ENCODE data around the gene PSMD4. TPM values are rescaled to one million over a fixed set of nuclear protein-coding genes. Genes with fewer than 3 reads are reported as not detected.
A peak's percentile ranks its signal among the peaks of the same experiment; 100 is the strongest.

The PSMD4 gene
- total RNA-seq, 1 experiment from 2014 or later = 250 TPM

GRCh38 chr1:151309811-151310323, 55.3 kb downstream of the PSMD4 start:
- POLR2A ChIA-PET = no interaction called here

GRCh38 chr1:151311011-151311410, 56.5 kb downstream of the PSMD4 start:
- DNase-seq = no peak
- Mint-ChIP-seq H3K9me3 (ENCODE audit: unreplicated experiment) (no peaks in the 10 kb centered on the region), H3K27ac (ENCODE audit: unreplicated experiment) (peak overlapping the region; percentile 78), H3K4me1 (ENCODE audit: low read depth, unreplicated experiment) (peaks cover 43% of the 10 kb centered on the region), H3K36me3 (ENCODE audit: insufficient read depth, unreplicated experiment) (peaks cover 71% of the 10 kb centered on the region), H3K27me3 (ENCODE audit: insufficient read depth, unreplicated experiment) (no peaks in the 10 kb centered on the region), H3K4me3 (ENCODE audit: unreplicated experiment) (no peak overlapping the region)
- Histone ChIP-seq H3K36me3 (ENCODE audit: control insufficient read depth, insufficient read depth, low read length) (peaks cover 2% of the 10 kb centered on the region; the same call in 1 of the 2 replicates), H3K4me3 (ENCODE audit: low read depth, low read length) (no peak overlapping the region), H3K27me3 (replicated peaks; ENCODE audit: control insufficient read depth, insufficient read depth, low read length) (no peaks in the 10 kb centered on the region), H3K4me1 (peaks cover 63% of the 10 kb centered on the region), H3K9me3 (no peaks in the 10 kb centered on the region)
- ChIA-PET POLR2A (interaction anchor here (1.1 to 1.2 kb wide), 2 partner anchors 16 to 30 kb away, joined by 4 to 10 read pairs; partner anchors contain the start of gene PI4KB), CTCF (interaction anchor here (0.7 to 3.6 kb wide), 6 partner anchors 10 to 114 kb away, joined by 3 to 28 read pairs (median 4); no protein-coding TSS in a partner anchor)
- no peak for TF ChIP-seq CTCF (IDR thresholded peaks at IDR 0.05; ENCODE audit: insufficient read depth in 1 of 2, low read depth in 1 of 2, low read length in 1 of 2, severe bottlenecking in 1 of 2, unreplicated experiment in 1 of 2)
- no TSS peak for BruUV-seq (replicated peaks)
- intact Hi-C loops (cut with micrococcal nuclease; ENCODE audit: unreplicated experiment) = loop anchor here (1.0 to 2.0 kb wide), 2 partner anchors 10 to 16 kb away; partner anchors contain the start of gene PI4KB

More at GRCh38 chr1:151309811-151310323, 55.3 kb downstream of the PSMD4 start:
- Mint-ChIP-seq H3K27ac (ENCODE audit: unreplicated experiment) (no peak overlapping the region), H3K4me3 (ENCODE audit: unreplicated experiment) (no peak overlapping the region), H3K4me1 (ENCODE audit: low read depth, unreplicated experiment) (peaks cover 36% of the 10 kb centered on the region), H3K9me3 (ENCODE audit: unreplicated experiment) (no peaks in the 10 kb centered on the region), H3K36me3 (ENCODE audit: insufficient read depth, unreplicated experiment) (peaks cover 81% of the 10 kb centered on the region), H3K27me3 (ENCODE audit: insufficient read depth, unreplicated experiment) (no peaks in the 10 kb centered on the region)
- Histone ChIP-seq H3K36me3 (ENCODE audit: control insufficient read depth, insufficient read depth, low read length) (peaks cover 4% of the 10 kb centered on the region), H3K4me1 (peaks cover 52% of the 10 kb centered on the region), H3K4me3 (ENCODE audit: low read depth, low read length) (no peak overlapping the region), H3K27me3 (replicated peaks; ENCODE audit: control insufficient read depth, insufficient read depth, low read length) (no peaks in the 10 kb centered on the region), H3K9me3 (no peaks in the 10 kb centered on the region)
- no peak for DNase-seq
- no TSS peak for BruUV-seq (replicated peaks)
- CTCF ChIA-PET = interaction anchor here (0.9 to 3.6 kb wide), 3 partner anchors 9 to 31 kb away, joined by 4 to 28 read pairs (median 9); partner anchors contain the start of gene PI4KB
- no peak for TF ChIP-seq CTCF (IDR thresholded peaks at IDR 0.05; ENCODE audit: insufficient read depth in 1 of 2, low read depth in 1 of 2, low read length in 1 of 2, severe bottlenecking in 1 of 2, unreplicated experiment in 1 of 2)
- intact Hi-C loops (cut with micrococcal nuclease; ENCODE audit: unreplicated experiment) = loop anchor here (2.0 to 10.0 kb wide), 2 partner anchors 17 to 95 kb away; partner anchors contain the start of gene PI4KB

GRCh38 chr1:151311589-151312331, 57.2 kb downstream of the PSMD4 start:
- Histone ChIP-seq H3K4me3 (ENCODE audit: low read depth, low read length) (no peak overlapping the region), H3K9me3 (no peaks in the 10 kb centered on the region), H3K27me3 (replicated peaks; ENCODE audit: control insufficient read depth, insufficient read depth, low read length) (no peaks in the 10 kb centered on the region), H3K4me1 (peaks cover 67% of the 10 kb centered on the region), H3K36me3 (ENCODE audit: control insufficient read depth, insufficient read depth, low read length) (no peaks in the 10 kb centered on the region)
- H3K4me3 Mint-ChIP-seq (ENCODE audit: unreplicated experiment) = no peak overlapping the region
- ChIA-PET POLR2A (interaction anchor here (0.5 to 1.2 kb wide), 4 partner anchors 15 to 87 kb away, joined by 3 to 10 read pairs (median 4); partner anchors contain the start of gene PI4KB), CTCF (interaction anchor here (0.7 to 3.6 kb wide), 6 partner anchors 11 to 33 kb away, joined by 3 to 28 read pairs (median 4); no protein-coding TSS in a partner anchor)
- H3K4me1 Mint-ChIP-seq (ENCODE audit: low read depth, unreplicated experiment) = peaks cover 43% of the 10 kb centered on the region
- TF ChIP-seq CTCF (IDR thresholded peaks at IDR 0.05; ENCODE audit: insufficient read depth in 1 of 2, low read depth in 1 of 2, low read length in 1 of 2, severe bottlenecking in 1 of 2, unreplicated experiment in 1 of 2) = no peak
- intact Hi-C loops (cut with micrococcal nuclease; ENCODE audit: unreplicated experiment) = loop anchor here (1.0 to 2.0 kb wide), 2 partner anchors 10 to 15 kb away; partner anchors contain the start of gene PI4KB
- BruUV-seq (replicated peaks) = TSS peak; percentile 61
- no peaks in the 10 kb centered on the region for H3K27me3 Mint-ChIP-seq (ENCODE audit: insufficient read depth, unreplicated experiment)
- H3K36me3 Mint-ChIP-seq (ENCODE audit: insufficient read depth, unreplicated experiment) = peaks cover 66% of the 10 kb centered on the region
- DNase-seq = peak; percentile 83 to 89
- H3K27ac Mint-ChIP-seq (ENCODE audit: unreplicated experiment) = peak overlapping the region; percentile 78
- H3K9me3 Mint-ChIP-seq (ENCODE audit: unreplicated experiment) = no peaks in the 10 kb centered on the region
